Measurements from ENCODE around the gene EPB42. TPM values are rescaled to one million over a fixed set of nuclear protein-coding genes. Genes with fewer than 3 reads are reported as not detected.

Gene EPB42
- total RNA-seq, 1 experiment from 2014 or later = not detected

GRCh38 chr15:43186003-43186353, 34.8 kb downstream of the EPB42 start:
- TF ChIP-seq EZH2 (IDR thresholded peaks at IDR 0.05; ENCODE audit: borderline replicate concordance, low read depth, low read length, poor library complexity, severe bottlenecking) (no peak), CTCF (conservative IDR thresholded peaks at IDR 0.05; ENCODE audit: low read depth, low read length) (no peak)
- Histone ChIP-seq H3K4me1 (ENCODE audit: insufficient read depth, low read length, poor library complexity, severe bottlenecking) (no peaks in the 10 kb centered on the region), H3K9me3 (ENCODE audit: low read depth, low read length, poor library complexity, severe bottlenecking) (no peaks in the 10 kb centered on the region), H3K27me3 (replicated peaks; ENCODE audit: insufficient read depth, low read depth, low read length, poor library complexity) (no peaks in the 10 kb centered on the region), H3K4me3 (ENCODE audit: low read depth, low read length, poor library complexity, severe bottlenecking) (peak overlapping the region; percentile 65), H3K27ac (ENCODE audit: low read depth, low read length, poor library complexity, severe bottlenecking) (no peak overlapping the region), H3K36me3 (ENCODE audit: insufficient read depth, low read length, poor library complexity, severe bottlenecking) (no peaks in the 10 kb centered on the region)
- DNase-seq (ENCODE audit: low spot score) = no peak
- CTCF ChIA-PET = interaction anchor here (1.0 kb wide), 1 partner anchor 64 kb away, joined by 5 read pairs; no protein-coding TSS in a partner anchor
- POLR2A ChIA-PET (ENCODE audit: low non-redundant PET) = interaction anchor here (0.6 kb wide), 1 partner anchor 174 kb away, joined by 3 read pairs; no protein-coding TSS in a partner anchor
- intact Hi-C loops (cut with micrococcal nuclease; ENCODE audit: unreplicated experiment) = loop anchor here (5.0 kb wide), 1 partner anchor 484 kb away; no protein-coding TSS in a partner anchor
- no TSS peak for BruUV-seq (replicated peaks)

GRCh38 chr15:43185157-43186002, 35.4 kb downstream of the EPB42 start, which contains the start of gene CCNDBP1:
Gene CCNDBP1, plus strand, starts transcription at chr15:43185403. Its CDS starts 96 bp downstream, at chr15:43185499.
- Histone ChIP-seq H3K4me3 (ENCODE audit: low read depth, low read length, poor library complexity, severe bottlenecking) (peak within 1 kb of the TSS; percentile 65), H3K27ac (ENCODE audit: low read depth, low read length, poor library complexity, severe bottlenecking) (peak within 1 kb of the TSS; percentile 13), H3K4me1 (ENCODE audit: insufficient read depth, low read length, poor library complexity, severe bottlenecking) (no peaks in the 10 kb centered on the region), H3K9me3 (ENCODE audit: low read depth, low read length, poor library complexity, severe bottlenecking) (no peaks in the 10 kb centered on the region), H3K36me3 (ENCODE audit: insufficient read depth, low read length, poor library complexity, severe bottlenecking) (no peaks in the 10 kb centered on the region), H3K27me3 (replicated peaks; ENCODE audit: insufficient read depth, low read depth, low read length, poor library complexity) (no peaks in the 10 kb centered on the region)
- peak; percentile 82 for DNase-seq (ENCODE audit: low spot score)
- TF ChIP-seq CTCF (conservative IDR thresholded peaks at IDR 0.05; ENCODE audit: low read depth, low read length) = peak; percentile 65
- no peak for TF ChIP-seq EZH2 (IDR thresholded peaks at IDR 0.05; ENCODE audit: borderline replicate concordance, low read depth, low read length, poor library complexity, severe bottlenecking)
- no TSS peak for BruUV-seq (replicated peaks)
- CTCF ChIA-PET = interaction anchor here (1.0 kb wide), 1 partner anchor 63 kb away, joined by 5 read pairs; no protein-coding TSS in a partner anchor
- POLR2A ChIA-PET (ENCODE audit: low non-redundant PET) = interaction anchor here (0.6 kb wide), 1 partner anchor 42 kb away, joined by 3 read pairs; no protein-coding TSS in a partner anchor
- intact Hi-C loops (cut with micrococcal nuclease; ENCODE audit: unreplicated experiment) = loop anchor here (5.0 kb wide), 1 partner anchor 483 kb away; no protein-coding TSS in a partner anchor

- ChIA-PET CTCF (no interaction called here), POLR2A (ENCODE audit: low non-redundant PET) (no interaction called here)
- DNase-seq (ENCODE audit: low spot score) = no peak
- H3K36me3 ChIP-seq (ENCODE audit: insufficient read depth, low read length, poor library complexity, severe bottlenecking) = no peaks in the 10 kb centered on the region
- no peaks in the 10 kb centered on the region for H3K27me3 ChIP-seq (replicated peaks; ENCODE audit: insufficient read depth, low read depth, low read length, poor library complexity)
- H3K4me1 ChIP-seq (ENCODE audit: insufficient read depth, low read length, poor library complexity, severe bottlenecking) = no peaks in the 10 kb centered on the region
- H3K27ac ChIP-seq (ENCODE audit: low read depth, low read length, poor library complexity, severe bottlenecking) = no peak overlapping the region
- BruUV-seq (replicated peaks) = no TSS peak
- TF ChIP-seq EZH2 (IDR thresholded peaks at IDR 0.05; ENCODE audit: borderline replicate concordance, low read depth, low read length, poor library complexity, severe bottlenecking) (no peak), CTCF (conservative IDR thresholded peaks at IDR 0.05; ENCODE audit: low read depth, low read length) (no peak)
- H3K4me3 ChIP-seq (ENCODE audit: low read depth, low read length, poor library complexity, severe bottlenecking) = peak overlapping the region; percentile 65
- intact Hi-C loops (cut with micrococcal nuclease; ENCODE audit: unreplicated experiment) = loop anchor here (5.0 kb wide), 1 partner anchor 482 kb away; no protein-coding TSS in a partner anchor
- H3K9me3 ChIP-seq (ENCODE audit: low read depth, low read length, poor library complexity, severe bottlenecking) = no peaks in the 10 kb centered on the region
Measured at GRCh38 chr15:43184407-43185124, 36.3 kb downstream of the EPB42 start.
